Trophoblast cell (in vitro differentiated cells and primary cell): Measurements from ENCODE around the gene GAL3ST2.

Source experiments
- DNase-seq, 2 donors: peaks; one replicate each; pipeline ENCODE4 v3.0.0-alpha.2; 2016
- H2AFZ ChIP-seq: 2 replicates; pipeline ENCODE4 v1.6.1; 2013; ENCODE audit warnings: low read length, moderate library complexity, mild to moderate bottlenecking; ENCODE audit not compliant: insufficient read depth, poor library complexity
- H2AK5ac ChIP-seq: 2 replicates; pipeline ENCODE4 v1.6.1; 2013; ENCODE audit warnings: mild to moderate bottlenecking, low read length
- H2BK120ac ChIP-seq: 2 replicates; pipeline ENCODE4 v1.6.1; 2013; ENCODE audit warnings: low read length, mild to moderate bottlenecking, moderate library complexity; ENCODE audit not compliant: insufficient read depth, poor library complexity
- H2BK12ac ChIP-seq: 2 replicates; pipeline ENCODE4 v1.6.1; 2013; ENCODE audit warnings: mild to moderate bottlenecking, low read length, moderate library complexity
- H2BK5ac ChIP-seq: 2 replicates; pipeline ENCODE4 v1.6.1; 2013; ENCODE audit warnings: low read length, low read depth, moderate library complexity, mild to moderate bottlenecking; ENCODE audit not compliant: poor library complexity
- H3K14ac ChIP-seq: 2 replicates; pipeline ENCODE4 v1.6.1; 2013; ENCODE audit warnings: mild to moderate bottlenecking, low read length
- H3K18ac ChIP-seq: 2 replicates; pipeline ENCODE4 v1.6.1; 2013; ENCODE audit warnings: mild to moderate bottlenecking, low read length
- H3K23ac ChIP-seq: 2 replicates; pipeline ENCODE4 v1.6.1; 2013; ENCODE audit warnings: low read length
- H3K27ac ChIP-seq: 2 replicates; pipeline ENCODE4 v1.5.1; 2013; ENCODE audit warnings: low read depth, mild to moderate bottlenecking, inconsistent platforms, low read length, moderate library complexity
- H3K27me3 ChIP-seq: 2 replicates; pipeline ENCODE4 v1.6.1; 2013; ENCODE audit warnings: inconsistent platforms, mild to moderate bottlenecking, low read length, moderate library complexity; ENCODE audit not compliant: insufficient read depth
- H3K36me3 ChIP-seq, 2 experiments: 1 replicate in 1 of 2; 2 replicates in 1 of 2; pipeline ENCODE4 v1.6.1; 2013; ENCODE audit warnings: low read length in 2 of 2, mild to moderate bottlenecking in 2 of 2, moderate library complexity in 1 of 2; ENCODE audit not compliant: insufficient read depth in 2 of 2, control insufficient read depth in 1 of 2
- H3K4ac ChIP-seq: 2 replicates; pipeline ENCODE4 v1.6.1; 2013; ENCODE audit warnings: low read depth, mild to moderate bottlenecking, low read length, moderate library complexity
- H3K4me1 ChIP-seq, 2 experiments: 1 replicate in 1 of 2; 2 replicates in 1 of 2; pipeline ENCODE4 v1.6.1; 2013; ENCODE audit warnings: low read length in 2 of 2, mild to moderate bottlenecking in 2 of 2, moderate library complexity in 1 of 2; ENCODE audit not compliant: insufficient read depth in 2 of 2, control insufficient read depth in 1 of 2
- H3K4me2 ChIP-seq: 2 replicates; pipeline ENCODE4 v1.6.1; 2013; ENCODE audit warnings: inconsistent platforms, mild to moderate bottlenecking, low read length, moderate library complexity
- H3K4me3 ChIP-seq: 2 replicates; pipeline ENCODE4 v1.5.1; 2013; ENCODE audit warnings: mild to moderate bottlenecking, low read depth, low read length, inconsistent platforms
- H3K79me1 ChIP-seq: one replicate; pipeline ENCODE4 v1.6.1; 2013; ENCODE audit warnings: low read length
- H3K79me2 ChIP-seq: 2 replicates; pipeline ENCODE4 v1.6.1; 2013; ENCODE audit warnings: low read length, mild to moderate bottlenecking; ENCODE audit not compliant: control insufficient read depth, insufficient read depth, poor library complexity
- H3K9ac ChIP-seq: 2 replicates; pipeline ENCODE4 v1.6.1; 2013; ENCODE audit warnings: mild to moderate bottlenecking, low read length
- H3K9me3 ChIP-seq: 2 replicates; pipeline ENCODE4 v1.6.1; 2013; ENCODE audit warnings: low read depth, mild to moderate bottlenecking, control low read depth, inconsistent platforms, low read length; ENCODE audit not compliant: insufficient read depth
- H4K12ac ChIP-seq: 2 replicates; pipeline ENCODE4 v1.6.1; 2013; ENCODE audit warnings: low read depth, mild to moderate bottlenecking, low read length, moderate library complexity
- H4K8ac ChIP-seq: 2 replicates; pipeline ENCODE4 v1.6.1; 2013; ENCODE audit warnings: low read depth, mild to moderate bottlenecking, low read length, moderate library complexity
- H4K91ac ChIP-seq: one replicate; pipeline ENCODE4 v1.6.1; 2013; ENCODE audit warnings: low read depth, mild to moderate bottlenecking, low read length, moderate library complexity
- WGBS: extraction: QIAGEN DNeasy Blood & Tissue Kit; methylation state at CpG from one replicate; pipeline ENCODE4 v1.1.7; 2013; ENCODE audit warnings: missing lambda C conversion rate; ENCODE audit not compliant: insufficient read length, insufficient coverage; ENCODE audit errors: extremely low coverage; 5-methylcytosine and 5-hydroxymethylcytosine counted together

The GAL3ST2 gene

DNA sequence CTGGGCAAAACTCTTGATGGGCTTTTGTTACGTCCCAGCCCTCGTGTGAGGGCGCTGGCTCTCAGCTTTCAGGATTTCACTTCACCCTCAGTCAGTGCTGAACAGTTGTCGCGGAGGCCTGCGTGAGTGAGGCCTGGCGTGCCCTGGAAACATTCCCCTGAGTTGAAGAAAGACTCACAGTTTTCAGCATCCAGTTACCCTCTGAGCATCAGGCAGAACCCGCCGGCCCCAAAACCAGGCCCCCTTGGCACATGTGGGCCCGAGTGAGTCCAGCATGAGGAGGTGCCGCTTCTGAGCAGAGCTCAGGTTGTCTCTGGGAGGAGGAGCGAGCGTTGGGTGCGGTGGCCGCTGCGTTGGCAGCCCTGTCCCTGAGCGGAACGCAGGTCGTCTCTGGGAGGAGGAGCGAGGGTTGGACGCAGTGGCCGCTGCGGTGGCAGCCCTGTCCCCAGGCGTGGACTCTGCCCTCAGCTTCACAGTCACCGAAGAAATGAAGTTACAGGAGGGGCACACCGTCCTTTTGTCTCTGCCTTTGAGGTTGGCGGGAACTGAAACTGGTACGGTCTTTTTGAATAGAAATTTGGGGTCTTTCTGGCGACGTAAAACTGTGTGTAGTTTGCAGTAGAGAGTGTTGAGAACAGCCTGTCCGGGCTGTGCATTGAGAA, 32.2 kb downstream of the GAL3ST2 start, which contains the start of gene NEU4:
Gene NEU4, plus strand, starts transcription at position 473 of the 662 bp plus-strand sequence. CDS start 5,292 bp downstream, outside the sequence.
- Histone ChIP-seq H4K91ac (no peak within 1 kb of the TSS), H4K12ac (no peak within 1 kb of the TSS), H2BK12ac (no peak within 1 kb of the TSS), H3K4me3 (no peak within 1 kb of the TSS), H3K27ac (no peak within 1 kb of the TSS), H3K9me3 (peaks cover 5% of the 10 kb centered on the region), H3K79me1 (peaks cover 5% of the 10 kb centered on the region), H3K79me2 (no peaks in the 10 kb centered on the region), H2AFZ (no peak within 1 kb of the TSS), H3K14ac (no peak within 1 kb of the TSS), H3K4ac (no peak within 1 kb of the TSS), H3K23ac (no peak within 1 kb of the TSS), H2BK120ac (no peak within 1 kb of the TSS), H3K4me1 (peaks cover 4% of the 10 kb centered on the region in 2 experiments), H3K27me3 (no peaks in the 10 kb centered on the region), H3K36me3 (no peaks in the 10 kb centered on the region), H3K18ac (no peak within 1 kb of the TSS), H3K9ac (no peak within 1 kb of the TSS), H4K8ac (no peak within 1 kb of the TSS), H2BK5ac (no peak within 1 kb of the TSS), H3K4me2 (no peak within 1 kb of the TSS), H2AK5ac (no peak within 1 kb of the TSS)
- no CpG with 5 or more reads among the region's 31 CpGs for WGBS
- DNase-seq = no peak

- H3K27ac ChIP-seq = no peak overlapping the region
Measured at GRCh38 chr2:241809383-241810306, 33.0 kb downstream of the GAL3ST2 start.

DNA sequence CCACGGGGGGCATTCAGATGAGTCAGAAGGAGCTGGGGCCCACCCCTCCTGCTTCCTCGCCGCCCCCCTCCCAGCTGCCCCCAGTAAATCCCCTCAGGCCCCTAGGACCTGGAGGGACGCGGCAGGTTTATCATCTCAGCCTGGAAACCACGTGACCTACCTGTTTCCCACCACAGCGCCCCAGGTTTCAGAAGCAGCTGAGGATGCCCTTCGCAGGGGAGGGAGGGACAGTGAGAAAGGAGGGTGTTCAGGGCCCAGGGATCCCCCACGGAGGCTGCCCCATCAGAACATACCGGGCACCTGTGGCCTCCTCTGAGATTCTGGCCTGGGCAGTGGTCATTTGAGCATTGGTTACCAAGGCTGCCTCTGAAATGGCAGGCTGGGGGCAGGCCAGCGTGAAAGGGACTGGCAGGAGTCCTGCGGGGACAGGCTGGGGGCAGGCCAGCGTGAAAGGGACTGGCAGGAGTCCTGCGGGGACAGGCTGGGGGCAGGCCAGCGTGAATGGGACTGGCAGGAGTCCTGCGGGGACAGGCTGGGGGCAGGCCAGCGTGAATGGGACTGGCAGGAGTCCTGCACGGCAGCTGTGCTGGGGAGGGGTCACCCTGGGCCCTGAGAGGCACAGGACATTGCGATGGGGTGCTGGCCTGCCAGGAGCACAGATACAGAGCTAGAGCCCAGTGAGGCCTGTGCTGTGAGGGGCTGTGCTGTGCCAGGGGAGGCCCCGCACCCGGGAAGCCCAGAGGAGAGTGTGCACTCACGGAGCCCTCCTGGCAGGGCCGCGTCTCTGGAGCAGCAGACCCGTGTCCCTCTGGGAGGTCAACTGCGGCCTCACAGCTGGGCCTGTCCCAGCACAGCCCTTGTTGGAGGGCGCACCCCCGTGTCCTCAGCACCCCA, 33.9 kb downstream of the GAL3ST2 start:
- Histone ChIP-seq H3K23ac (no peak overlapping the region), H3K27me3 (no peaks in the 10 kb centered on the region), H3K79me2 (no peaks in the 10 kb centered on the region), H2BK120ac (no peak overlapping the region), H2AK5ac (no peak overlapping the region), H3K4me1 (no peaks in the 10 kb centered on the region), H4K8ac (no peak overlapping the region), H3K79me1 (no peaks in the 10 kb centered on the region), H3K4ac (no peak overlapping the region), H3K18ac (no peak overlapping the region), H3K9ac (no peak overlapping the region), H2BK5ac (no peak overlapping the region), H3K14ac (no peak overlapping the region), H4K91ac (no peak overlapping the region), H2AFZ (no peak overlapping the region), H3K4me2 (no peak overlapping the region), H3K27ac (no peak overlapping the region), H2BK12ac (no peak overlapping the region), H3K36me3 (no peaks in the 10 kb centered on the region), H3K4me3 (no peak overlapping the region), H3K9me3 (peaks cover 2% of the 10 kb centered on the region), H4K12ac (no peak overlapping the region)
- no CpG with 5 or more reads among the region's 28 CpGs for WGBS
- no peak for DNase-seq

More at GRCh38 chr2:241809383-241810306, 33.0 kb downstream of the GAL3ST2 start:
- Histone ChIP-seq H3K36me3 (no peaks in the 10 kb centered on the region), H3K4me1 (peaks cover 3% of the 10 kb centered on the region in 2 experiments), H3K9ac (no peak overlapping the region), H2BK120ac (no peak overlapping the region), H2BK12ac (no peak overlapping the region), H3K4me3 (no peak overlapping the region), H4K12ac (no peak overlapping the region), H4K91ac (no peak overlapping the region), H3K79me1 (peaks cover 3% of the 10 kb centered on the region), H3K27me3 (no peaks in the 10 kb centered on the region), H3K4me2 (no peak overlapping the region), H2AK5ac (no peak overlapping the region), H2BK5ac (no peak overlapping the region), H3K79me2 (no peaks in the 10 kb centered on the region), H3K14ac (no peak overlapping the region), H3K9me3 (peaks cover 3% of the 10 kb centered on the region), H3K23ac (no peak overlapping the region), H3K4ac (no peak overlapping the region), H2AFZ (no peak overlapping the region), H4K8ac (no peak overlapping the region), H3K18ac (no peak overlapping the region)
- WGBS = no CpG with 5 or more reads among the region's 29 CpGs
- DNase-seq = no peak
